Small intestine (tissue), 7 donors: ENCODE data around the gene NTPCR. TPM values are rescaled to one million over a fixed set of nuclear protein-coding genes. Genes with fewer than 3 reads are reported as not detected.
A peak's percentile ranks its signal among the peaks of the same experiment; 100 is the strongest.

Experiments
- DNase-seq, 2 donors: peaks; one replicate each; pipeline versions ENCODE4 v3.0.0 to v3.0.0-alpha.2; 2013
- FAIRE-seq: peaks from 2 replicates; lab custom pipeline; 2012; peaks lifted over from hg19 to GRCh38; lab: Jason Lieb, UNC
- H3K27ac ChIP-seq, 3 donors: one replicate each; pipeline ENCODE4 v1.5.1; 2013; ENCODE audit warnings: low read length in 2 of 3, mild to moderate bottlenecking in 2 of 3, control low read depth in 1 of 3, inconsistent platforms in 1 of 3, low read depth in 1 of 3, moderate library complexity in 1 of 3
- H3K27me3 ChIP-seq, 3 donors: one replicate each; pipeline ENCODE4 v1.6.1; 2013; ENCODE audit warnings: low read length in 3 of 3, inconsistent platforms in 1 of 3; ENCODE audit not compliant: control insufficient read depth in 3 of 3, insufficient read depth in 3 of 3
- H3K36me3 ChIP-seq, 3 donors: one replicate each; pipeline ENCODE4 v1.6.1; 2013; ENCODE audit warnings: low read length in 3 of 3, inconsistent platforms in 1 of 3, low read depth in 1 of 3, mild to moderate bottlenecking in 1 of 3, moderate library complexity in 1 of 3; ENCODE audit not compliant: control insufficient read depth in 3 of 3, insufficient read depth in 2 of 3
- H3K4me1 ChIP-seq, 3 donors: one replicate each; pipeline ENCODE4 v1.6.1; 2013; ENCODE audit warnings: low read length in 2 of 3, inconsistent platforms in 1 of 3, low read depth in 1 of 3, mild to moderate bottlenecking in 1 of 3, moderate library complexity in 1 of 3; ENCODE audit not compliant: control insufficient read depth in 3 of 3, insufficient read depth in 2 of 3
- H3K4me3 ChIP-seq, 3 donors: one replicate each; pipeline ENCODE4 v1.5.1; 2013; ENCODE audit warnings: low read length in 3 of 3, control low read depth in 1 of 3, inconsistent platforms in 1 of 3, low read depth in 1 of 3, mild to moderate bottlenecking in 1 of 3, moderate library complexity in 1 of 3
- H3K9me3 ChIP-seq, 2 donors: one replicate each; pipeline ENCODE4 v1.6.1; 2013; ENCODE audit warnings: low read depth in 1 of 2, low read length in 1 of 2; ENCODE audit not compliant: control insufficient read depth in 2 of 2, insufficient read depth in 1 of 2
- WGBS, 3 donors: extraction: QIAGEN DNeasy Blood & Tissue Kit; methylation state at CpG; one replicate each; pipeline ENCODE4 v1.1.7; 2013; 5-methylcytosine and 5-hydroxymethylcytosine counted together
- polyA plus RNA-seq, 4 donors: library from polyadenylated mRNA; stranded (reverse) in 3 of 4; unstranded in 1 of 4; fragments of 200-250 nt in 3 of 4; fragments of 120-200 nt in 1 of 4; gene quantifications; one replicate each; pipeline versions ENCODE4 v1.2.1 to v1.2.3, GENCODE V29; 2013
- donor health status: healthy with polysubstance abuse.
- donor health status: control.
- donor health status: control.
- donor health status: Bipolar disorder and iron deficiency.
- donor health status: healthy.

Gene NTPCR
- polyA plus RNA-seq, 4 donors: 48.5 to 65.6 (median 58.1) TPM

- Histone ChIP-seq H3K4me1 (peaks cover 0 to 1% (median 0%) of the 10 kb centered on the region in 3 donors), H3K36me3 (no peaks in the 10 kb centered on the region), H3K9me3 (no peaks in the 10 kb centered on the region), H3K27me3 (no peaks in the 10 kb centered on the region), H3K4me3 (no peak overlapping the region), H3K27ac (no peak overlapping the region)
- DNase-seq (no peak), FAIRE-seq (no peak)
- 69 to 77% (median 71%) methylated on average over 5 of the region's 5 CpGs for WGBS, 3 donors
Measured at GRCh38 chr1:232944347-232944746, 6.1 kb upstream of the NTPCR start.

GRCh38 chr1:232949636-232950196 lies 695 bp upstream of the NTPCR start:
- Histone ChIP-seq H3K9me3 (no peaks in the 10 kb centered on the region), H3K4me3 (peak overlapping the region; percentile 48 to 98 (median 90)), H3K36me3 (no peaks in the 10 kb centered on the region), H3K27me3 (no peaks in the 10 kb centered on the region), H3K4me1 (peaks cover 0 to 22% (median 13%) of the 10 kb centered on the region in 3 donors), H3K27ac (peak overlapping the region; percentile 73 to 94 (median 77))
- WGBS, 3 donors: 66 to 84% (median 74%) methylated on average over 5 of the region's 5 CpGs
- no peak for DNase-seq
- no peak for FAIRE-seq

GRCh38 chr1:232951180-232951579 lies 769 bp downstream of the NTPCR start:
- Histone ChIP-seq H3K9me3 (no peaks in the 10 kb centered on the region), H3K36me3 (peaks cover 0 to 5% (median 0%) of the 10 kb centered on the region in 3 donors), H3K27me3 (no peaks in the 10 kb centered on the region), H3K27ac (no peak overlapping the region), H3K4me1 (peaks cover 0 to 22% (median 13%) of the 10 kb centered on the region in 3 donors), H3K4me3 (peak overlapping the region; percentile 90 to 98 (median 91))
- 5 to 15% (median 8%) methylated on average over 5 of the region's 5 CpGs for WGBS, 3 donors
- FAIRE-seq: no peak
- peak; percentile 33 to 43 for DNase-seq

- WGBS, 3 donors: 32 to 57% (median 36%) methylated on average over 1 of the region's 1 CpG
- Histone ChIP-seq H3K36me3 (peaks cover 0 to 6% (median 2%) of the 10 kb centered on the region in 3 donors), H3K9me3 (no peaks in the 10 kb centered on the region), H3K4me3 (peak overlapping the region in 2 of 3 donors; percentile 90 to 98), H3K27ac (no peak overlapping the region), H3K27me3 (no peaks in the 10 kb centered on the region), H3K4me1 (peaks cover 0 to 22% (median 13%) of the 10 kb centered on the region in 3 donors)
- FAIRE-seq (no peak), DNase-seq (no peak)
Measured at GRCh38 chr1:232951605-232952004, 1.2 kb downstream of the NTPCR start.

GRCh38 chr1:232952514-232953499 lies 2.4 kb downstream of the NTPCR start:
- Histone ChIP-seq H3K27me3 (no peaks in the 10 kb centered on the region), H3K27ac (peak overlapping the region in 1 of 3 donors; percentile 7), H3K4me3 (no peak overlapping the region), H3K4me1 (peaks cover 0 to 22% (median 13%) of the 10 kb centered on the region in 3 donors), H3K9me3 (peaks cover 0 to 2% of the 10 kb centered on the region in 2 donors), H3K36me3 (peaks cover 0 to 7% (median 2%) of the 10 kb centered on the region in 3 donors)
- 60 to 78% (median 76%) methylated on average over 2 of the region's 2 CpGs for WGBS, 3 donors
- FAIRE-seq (no peak), DNase-seq (peak; percentile 67 to 71)

GRCh38 chr1:232954594-232955365 lies 4.4 kb downstream of the NTPCR start:
- Histone ChIP-seq H3K27me3 (no peaks in the 10 kb centered on the region), H3K4me1 (peaks cover 0 to 19% (median 8%) of the 10 kb centered on the region in 3 donors), H3K9me3 (peaks cover 0 to 9% of the 10 kb centered on the region in 2 donors), H3K4me3 (no peak overlapping the region), H3K36me3 (peaks cover 3 to 19% (median 11%) of the 10 kb centered on the region in 3 donors), H3K27ac (no peak overlapping the region)
- WGBS, 3 donors: 86 to 92% (median 88%) methylated on average over 4 of the region's 4 CpGs
- DNase-seq (no peak), FAIRE-seq (no peak)

- DNase-seq: no peak
- H3K36me3 ChIP-seq: peaks cover 3 to 23% (median 14%) of the 10 kb centered on the region in 3 donors
- no peak overlapping the region for H3K27ac ChIP-seq
- H3K4me1 ChIP-seq: peaks cover 0 to 16% (median 7%) of the 10 kb centered on the region in 3 donors
- H3K27me3 ChIP-seq: no peaks in the 10 kb centered on the region
- peaks cover 0 to 9% of the 10 kb centered on the region in 2 donors for H3K9me3 ChIP-seq
- WGBS, 3 donors: 94 to 97% (median 96%) methylated on average over 6 of the region's 6 CpGs
- H3K4me3 ChIP-seq: no peak overlapping the region
- no peak for FAIRE-seq
Measured at GRCh38 chr1:232956081-232956480, 5.7 kb downstream of the NTPCR start.
